Endothelial cell of umbilical vein (primary cell): Measurements from ENCODE around the gene IQCN. TPM values are rescaled to one million over a fixed set of nuclear protein-coding genes. Genes with fewer than 3 reads are reported as not detected.

Source experiments
- BruUV-seq: library from RNA; stranded (reverse); fragments of 400-500 nt; replicated peaks from 2 replicates; lab custom pipeline; 2021; lab: Mats Ljungman, UMichigan
- CTCF ChIA-PET: fragments of 300-600, 350-600 bp; sonication (Branson Sonifier 250); formaldehyde crosslinking; loops from one replicate; lab custom pipeline; 2021; ENCODE audit warnings: antibody characterized with exemption, inconsistent platforms; lab: Charles Lee
- POLR2A ChIA-PET: fragments of 300-600, 350-600 bp; sonication (Branson Sonifier 250); formaldehyde crosslinking; loops from one replicate; lab custom pipeline; 2021; ENCODE audit warnings: antibody characterized with exemption, inconsistent platforms; lab: Charles Lee
- DNase-seq: peaks from one replicate; pipeline ENCODE4 v3.0.0-alpha.2; 2011; ENCODE audit warnings: low read depth, low spot score
- FAIRE-seq: peaks from 2 replicates; lab custom pipeline; 2011; peaks lifted over from hg19 to GRCh38; lab: Jason Lieb, UNC
- H2AFZ ChIP-seq: 2 replicates; pipeline ENCODE4 v1.6.0; 2012; ENCODE audit warnings: low read depth, low read length, control low read depth, inconsistent platforms
- H3K27ac ChIP-seq: 2 replicates; pipeline ENCODE4 v1.5.1; 2011; ENCODE audit warnings: low read depth, mild to moderate bottlenecking, control low read depth, low read length, moderate library complexity; ENCODE audit not compliant: insufficient read depth
- H3K27me3 ChIP-seq, 2 experiments: 2 replicates each; pipeline versions ENCODE4 v1.6.0 to v1.6.1; 2011; ENCODE audit warnings: low read length in 2 of 2, mixed read lengths in 1 of 2; ENCODE audit not compliant: control insufficient read depth in 2 of 2, insufficient read depth in 2 of 2
- H3K36me3 ChIP-seq, 2 experiments: 2 replicates in 1 of 2; 3 replicates in 1 of 2; pipeline ENCODE4 v1.5.1; 2011; ENCODE audit warnings: low read length in 2 of 2, mild to moderate bottlenecking in 1 of 2, moderate library complexity in 1 of 2; ENCODE audit not compliant: control insufficient read depth in 2 of 2, insufficient read depth in 2 of 2; ENCODE audit errors: extremely low read depth in 1 of 2
- H3K4me1 ChIP-seq: 3 replicates; pipeline ENCODE4 v1.5.1; 2011; ENCODE audit warnings: mild to moderate bottlenecking, low read length; ENCODE audit not compliant: control insufficient read depth, insufficient read depth; ENCODE audit errors: extremely low read depth
- H3K4me2 ChIP-seq: 2 replicates; pipeline ENCODE4 v1.6.1; 2011; ENCODE audit warnings: low read length, control low read depth, mixed read lengths; ENCODE audit not compliant: insufficient read depth
- H3K4me3 ChIP-seq, 3 experiments: fragments of 200-600 bp in 1 of 3; sonication (generic), shearing (Covaris generic) in 1 of 3; replicated peaks in 1 of 3; 2 replicates each; pipeline ENCODE4 v1.5.1; 2011 to 2016; ENCODE audit warnings: control low read depth in 3 of 3, low read length in 3 of 3, mild to moderate bottlenecking in 2 of 3, inconsistent platforms in 1 of 3, low read depth in 1 of 3, moderate library complexity in 1 of 3; ENCODE audit not compliant: insufficient read depth in 1 of 3
- H3K79me2 ChIP-seq: 2 replicates; pipeline ENCODE4 v1.6.0; 2012; ENCODE audit warnings: low read length, inconsistent platforms; ENCODE audit not compliant: control insufficient read depth, insufficient read depth
- H3K9ac ChIP-seq: replicated peaks from 2 replicates; pipeline ENCODE3; 2011; ENCODE audit warnings: low read length, control low read depth; ENCODE audit not compliant: insufficient read depth; ENCODE audit errors: extremely low read depth
- H3K9me1 ChIP-seq: replicated peaks from 3 replicates; pipeline ENCODE4 v1.6.0; 2011; ENCODE audit warnings: mild to moderate bottlenecking, low read length; ENCODE audit not compliant: control insufficient read depth, insufficient read depth; ENCODE audit errors: extremely low read depth
- H3K9me3 ChIP-seq: replicated peaks from 2 replicates; pipeline ENCODE4 v1.5.1; 2012; ENCODE audit warnings: low read length, inconsistent platforms; ENCODE audit not compliant: control insufficient read depth, insufficient read depth
- H4K20me1 ChIP-seq: replicated peaks from 2 replicates; pipeline ENCODE3; 2011; ENCODE audit warnings: mild to moderate bottlenecking, low read length; ENCODE audit not compliant: control insufficient read depth, insufficient read depth; ENCODE audit errors: extremely low read depth
- CTCF ChIP-seq, 2 donors: IDR thresholded peaks; 1 replicate in 1 of 2; 2 replicates in 1 of 2; pipeline ENCODE4 v1.5.1; 2011; ENCODE audit warnings: low read length in 2 of 2, mild to moderate bottlenecking in 2 of 2, moderate library complexity in 2 of 2, control low read depth in 1 of 2, inconsistent platforms in 1 of 2, low read depth in 1 of 2; ENCODE audit not compliant: insufficient read depth in 1 of 2; ENCODE audit errors: extremely low read depth in 1 of 2
- EZH2 ChIP-seq: IDR thresholded peaks from 2 replicates; pipeline ENCODE4 v1.6.1; 2012; ENCODE audit warnings: borderline replicate concordance, low read depth, mild to moderate bottlenecking, moderate library complexity, low read length, inconsistent platforms; ENCODE audit not compliant: severe bottlenecking
- FOS ChIP-seq: IDR thresholded peaks from 2 replicates; pipeline ENCODE4 v1.6.1; 2011; ENCODE audit warnings: mild to moderate bottlenecking, low read length, moderate library complexity, borderline replicate concordance; ENCODE audit not compliant: insufficient read depth
- GATA2 ChIP-seq: IDR thresholded peaks from 2 replicates; pipeline ENCODE4 v1.7.0; 2011; ENCODE audit warnings: low read depth, mild to moderate bottlenecking, moderate library complexity, mixed read lengths, low read length; ENCODE audit not compliant: insufficient read length, insufficient read depth
- JUN ChIP-seq: IDR thresholded peaks from 2 replicates; pipeline ENCODE4 v1.6.1; 2011; ENCODE audit warnings: borderline replicate concordance, low read depth; ENCODE audit not compliant: insufficient read length, insufficient read depth
- MAX ChIP-seq: IDR thresholded peaks from 2 replicates; pipeline ENCODE4 v1.6.1; 2011; ENCODE audit not compliant: insufficient read depth, insufficient read length
- MYC ChIP-seq: IDR thresholded peaks from one replicate; pipeline ENCODE4 v1.6.1; 2011; ENCODE audit warnings: mild to moderate bottlenecking, low read depth, low read length
- POLR2A ChIP-seq: IDR thresholded peaks from 2 replicates; pipeline ENCODE4 v1.6.1; 2012; ENCODE audit warnings: low read depth, mild to moderate bottlenecking, control low read depth, low read length
- POLR2AphosphoS5 ChIP-seq: IDR thresholded peaks from 2 replicates; pipeline ENCODE4 v1.6.1; 2012; ENCODE audit warnings: low read depth, mild to moderate bottlenecking, control low read depth, low read length, moderate library complexity; ENCODE audit not compliant: insufficient read depth
- dilution Hi-C: fragments of 300-500 bp; cut with MboI; formaldehyde crosslinking; loops from one replicate; pipeline ENCODE4 v1.15.0; 2019; ENCODE audit warnings: low sequenced_read_pairs; ENCODE audit not compliant: extremely low pct_ligation_motif_present
- intact Hi-C: fragments of 100-400 bp; cut with micrococcal nuclease; formaldehyde crosslinking; loops from one replicate; pipeline ENCODE4 v1.10.0; 2022
- polyA plus RNA-seq, 4 experiments: library from polyadenylated mRNA; depleted of rRNA in 3 of 4; stranded (reverse) in 3 of 4; unstranded in 1 of 4; fragments of >200 nt; gene quantifications; 2 replicates each; pipeline versions ENCODE4 v1.2.1 to v1.2.3, GENCODE V29; 2011 to 2012; ENCODE audit warnings: missing spikeins in 1 of 4
- total RNA-seq: library from RNA; stranded (reverse); gene quantifications from 2 replicates; pipeline ENCODE4 v1.2.3, GENCODE V29; 2021

The IQCN gene
- total and polyA plus RNA-seq, 2 donors (not counting 3 experiments of a cell fraction or from before 2014, with no cell fraction given), result 1.5 to 3.0 TPM

- H3K27me3 ChIP-seq, result no peaks in the 10 kb centered on the region
- H3K27ac ChIP-seq, result no peak overlapping the region
- TF ChIP-seq POLR2A (no peak), MAX (no peak), MYC (no peak), FOS (no peak), JUN (no peak), GATA2 (no peak), CTCF (IDR thresholded peaks at IDR 0.05; ENCODE audit: extremely low read depth in 1 of 2, insufficient read depth in 1 of 2, low read depth in 1 of 2, low read length in 2 of 2) (no peak), POLR2AphosphoS5 (no peak), EZH2 (no peak)
- POLR2A ChIA-PET, result interaction anchor here (0.7 kb wide), 1 partner anchor 169 kb away, joined by 5 read pairs; the partner anchor contains the start of gene MAST3
- H3K9me1 ChIP-seq, result no peaks in the 10 kb centered on the region
- CTCF ChIA-PET, result interaction anchor here (0.5 kb wide), 1 partner anchor 78 kb away, joined by 4 read pairs; no protein-coding TSS in a partner anchor
- no peaks in the 10 kb centered on the region for H4K20me1 ChIP-seq
- intact Hi-C loops, result no loop called here
- H3K4me3 ChIP-seq, result no peak overlapping the region
- no peak overlapping the region for H3K4me2 ChIP-seq
- H3K9me3 ChIP-seq, result no peaks in the 10 kb centered on the region
- dilution Hi-C loops, result no loop called here
- BruUV-seq, result no TSS peak
- DNase-seq (no peak), FAIRE-seq (no peak)
- peaks cover 0 to 14% of the 10 kb centered on the region in 2 experiments for H3K36me3 ChIP-seq
- no peak overlapping the region for H3K9ac ChIP-seq
- no peaks in the 10 kb centered on the region for H3K4me1 ChIP-seq
- H2AFZ ChIP-seq, result no peak overlapping the region
- no peaks in the 10 kb centered on the region for H3K79me2 ChIP-seq
These were observed 7.2 kb downstream of the IQCN start for GRCh38 chr19:18266771-18267686.
